OCI-LY7 (cell line): Measurements from ENCODE around the gene OR2V2. TPM values are rescaled to one million over a fixed set of nuclear protein-coding genes. Genes with fewer than 3 reads are reported as not detected.
A peak's percentile ranks its signal among the peaks of the same experiment; 100 is the strongest.

Experiments
- BruUV-seq: library from RNA; stranded (reverse); fragments of 400-500 nt; replicated peaks from 2 replicates; lab custom pipeline; 2021; lab: Mats Ljungman, UMichigan
- CTCF ChIA-PET: fragments of 300-600 bp; sonication (Branson Sonifier 250); formaldehyde crosslinking; loops from one replicate; lab custom pipeline; 2022; ENCODE audit warnings: antibody characterized with exemption; ENCODE audit not compliant: unreplicated experiment; lab: Charles Lee
- POLR2A ChIA-PET: fragments of 300-600 bp; sonication (Branson Sonifier 250); formaldehyde crosslinking; loops from one replicate; lab custom pipeline; 2022; ENCODE audit warnings: antibody characterized with exemption; lab: Charles Lee
- DNase-seq: peaks from one replicate; pipeline ENCODE4 v3.0.0-alpha.2; 2015; ENCODE audit warnings: low spot score
- H2AFZ ChIP-seq: fragments of 200-600 bp; sonication (generic), shearing (Covaris generic); 2 replicates; pipeline ENCODE4 v1.6.1; 2014; ENCODE audit warnings: mild to moderate bottlenecking, antibody characterized with exemption, low read length, moderate library complexity
- H3K27ac ChIP-seq: fragments of 200-600 bp; sonication (generic); 2 replicates; pipeline ENCODE4 v1.5.1; 2014; ENCODE audit warnings: mixed run types, low read depth, mild to moderate bottlenecking, moderate library complexity, low read length, inconsistent platforms; ENCODE audit not compliant: poor library complexity, severe bottlenecking
- H3K36me3 ChIP-seq: fragments of 200-600 bp; sonication (generic); 2 replicates; pipeline ENCODE4 v1.6.1; 2014; ENCODE audit warnings: mild to moderate bottlenecking, antibody characterized with exemption, low read length, moderate library complexity, mixed read lengths; ENCODE audit not compliant: insufficient read depth
- H3K4me1 ChIP-seq: fragments of 200-600 bp; sonication (generic); 2 replicates; pipeline ENCODE4 v1.5.1; 2014; ENCODE audit warnings: mild to moderate bottlenecking, low read length; ENCODE audit not compliant: insufficient read depth, poor library complexity, severe bottlenecking
- H3K4me2 ChIP-seq: fragments of 200-600 bp; sonication (generic); 2 replicates; pipeline ENCODE4 v1.6.1; 2014; ENCODE audit warnings: mild to moderate bottlenecking, low read length
- H3K4me3 ChIP-seq: fragments of 200-600 bp; sonication (generic); 2 replicates; pipeline ENCODE4 v1.5.1; 2014; ENCODE audit warnings: mild to moderate bottlenecking, low read depth, low read length; ENCODE audit not compliant: poor library complexity, severe bottlenecking
- H3K79me2 ChIP-seq: fragments of 200-600 bp; sonication (generic); 2 replicates; pipeline ENCODE4 v1.6.1; 2016; ENCODE audit warnings: low read depth, mild to moderate bottlenecking, low read length, moderate library complexity, mixed read lengths; ENCODE audit not compliant: insufficient read depth
- H3K9me2 ChIP-seq: fragments of 200-600 bp; sonication (generic); 2 replicates; pipeline ENCODE4 v1.6.1; 2016; ENCODE audit warnings: mild to moderate bottlenecking, low read length, mixed read lengths; ENCODE audit not compliant: insufficient read depth
- H3K9me3 ChIP-seq: fragments of 200-600 bp; sonication (generic); 2 replicates; pipeline ENCODE4 v1.6.1; 2014; ENCODE audit warnings: mild to moderate bottlenecking, mixed run types, low read length, mixed read lengths
- H4K20me1 ChIP-seq: fragments of 200-600 bp; sonication (generic); 2 replicates; pipeline ENCODE4 v1.6.1; 2014; ENCODE audit warnings: mild to moderate bottlenecking, antibody characterized with exemption, low read length, moderate library complexity, mixed read lengths; ENCODE audit not compliant: insufficient read depth
- EZH2phosphoT487 ChIP-seq: fragments of 200-600 bp; sonication (generic); IDR thresholded peaks from 2 replicates; pipeline ENCODE4 v1.6.1; 2018; ENCODE audit warnings: low read depth, borderline replicate concordance, mild to moderate bottlenecking, mixed run types, antibody characterized with exemption, low read length, moderate library complexity, mixed read lengths
- intact Hi-C: fragments of 100-400 bp; cut with micrococcal nuclease; formaldehyde crosslinking; loops from one replicate; pipeline ENCODE4 v1.10.0; 2022; ENCODE audit not compliant: unreplicated experiment
- total RNA-seq, 2 experiments: library from RNA; depleted of rRNA in 1 of 2; stranded (reverse); fragments of >200 nt in 1 of 2; shearing (Covaris generic) in 1 of 2; gene quantifications; 2 replicates each; pipeline ENCODE4 v1.2.3, GENCODE V29; 2014 to 2022
- TF ChIP-seq, protein P1 (sequence below): fragments of 200-600 bp; sonication (generic); conservative IDR thresholded peaks from 2 replicates; pipeline ENCODE4 v1.5.1; 2014; ENCODE audit warnings: mild to moderate bottlenecking, antibody characterized with exemption, low read length, moderate library complexity, mixed read lengths

Gene OR2V2
- total RNA-seq, 2 experiments from 2014 or later = 0.06 TPM; not detected in 1

DNA sequence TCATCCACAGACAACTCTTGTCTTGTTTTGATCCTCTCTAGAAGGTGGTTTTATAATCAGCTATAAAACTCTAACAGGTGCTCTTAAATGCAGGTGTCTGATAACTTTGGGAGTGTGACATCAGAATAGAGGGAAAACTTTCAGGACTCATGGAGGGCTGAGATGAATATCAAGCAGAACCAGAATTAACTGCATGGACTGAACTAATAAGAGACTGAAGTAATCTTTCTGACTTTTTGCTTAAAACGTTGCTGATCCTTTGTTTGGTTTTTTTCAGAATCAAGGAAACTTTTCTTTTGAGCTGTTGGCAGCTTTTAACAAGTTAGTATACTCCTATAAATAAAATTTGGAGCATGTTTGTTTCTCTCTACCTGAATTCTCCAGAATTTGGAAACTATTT lies 2.3 kb upstream of the OR2V2 start:
- DNase-seq = no peak
- Histone ChIP-seq H3K4me2 (no peak overlapping the region), H3K4me1 (peaks cover 10% of the 10 kb centered on the region), H2AFZ (no peak overlapping the region), H3K27ac (no peak overlapping the region), H3K4me3 (no peak overlapping the region), H3K9me3 (peaks cover 16% of the 10 kb centered on the region), H3K79me2 (no peaks in the 10 kb centered on the region), H3K36me3 (no peaks in the 10 kb centered on the region), H4K20me1 (no peaks in the 10 kb centered on the region), H3K9me2 (no peaks in the 10 kb centered on the region)
- intact Hi-C loops = no loop called here
- BruUV-seq = no TSS peak
- TF ChIP-seq, protein P1, sequence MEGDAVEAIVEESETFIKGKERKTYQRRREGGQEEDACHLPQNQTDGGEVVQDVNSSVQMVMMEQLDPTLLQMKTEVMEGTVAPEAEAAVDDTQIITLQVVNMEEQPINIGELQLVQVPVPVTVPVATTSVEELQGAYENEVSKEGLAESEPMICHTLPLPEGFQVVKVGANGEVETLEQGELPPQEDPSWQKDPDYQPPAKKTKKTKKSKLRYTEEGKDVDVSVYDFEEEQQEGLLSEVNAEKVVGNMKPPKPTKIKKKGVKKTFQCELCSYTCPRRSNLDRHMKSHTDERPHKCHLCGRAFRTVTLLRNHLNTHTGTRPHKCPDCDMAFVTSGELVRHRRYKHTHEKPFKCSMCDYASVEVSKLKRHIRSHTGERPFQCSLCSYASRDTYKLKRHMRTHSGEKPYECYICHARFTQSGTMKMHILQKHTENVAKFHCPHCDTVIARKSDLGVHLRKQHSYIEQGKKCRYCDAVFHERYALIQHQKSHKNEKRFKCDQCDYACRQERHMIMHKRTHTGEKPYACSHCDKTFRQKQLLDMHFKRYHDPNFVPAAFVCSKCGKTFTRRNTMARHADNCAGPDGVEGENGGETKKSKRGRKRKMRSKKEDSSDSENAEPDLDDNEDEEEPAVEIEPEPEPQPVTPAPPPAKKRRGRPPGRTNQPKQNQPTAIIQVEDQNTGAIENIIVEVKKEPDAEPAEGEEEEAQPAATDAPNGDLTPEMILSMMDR = no peak
- no peak for TF ChIP-seq EZH2phosphoT487
- ChIA-PET CTCF (no interaction called here), POLR2A (no interaction called here)

- no peak overlapping the region for H3K27ac ChIP-seq
These were observed 2.0 kb downstream of the OR2V2 start for GRCh38 chr5:181149355-181149754.

More at GRCh38 chr5:181149355-181149754, 2.0 kb downstream of the OR2V2 start:
- H3K9me3 ChIP-seq = peaks cover 16% of the 10 kb centered on the region
- no peak overlapping the region for H3K4me3 ChIP-seq
- H3K9me2 ChIP-seq = no peaks in the 10 kb centered on the region
- ChIA-PET POLR2A (interaction anchor here (0.6 kb wide), 1 partner anchor 67 kb away, joined by 3 read pairs; no protein-coding TSS in a partner anchor), CTCF (no interaction called here)
- peak overlapping the region; percentile 35 for H3K4me2 ChIP-seq
- no peaks in the 10 kb centered on the region for H3K79me2 ChIP-seq
- DNase-seq = no peak
- peak overlapping the region; percentile 78 for H2AFZ ChIP-seq
- H3K4me1 ChIP-seq = peaks cover 25% of the 10 kb centered on the region
- intact Hi-C loops = no loop called here
- no TSS peak for BruUV-seq
- no peaks in the 10 kb centered on the region for H4K20me1 ChIP-seq
- no peaks in the 10 kb centered on the region for H3K36me3 ChIP-seq
- TF ChIP-seq, protein P1 = no peak
- no peak for TF ChIP-seq EZH2phosphoT487
